GM21360 (cell line): Measurements from ENCODE around the gene POFUT2.

Source experiments
- ATAC-seq: cut with Tn5 transposase; IDR thresholded peaks from one replicate; pipeline ENCODE4 v1.9.1; 2021; ENCODE audit warnings: mild to moderate bottlenecking, moderate library complexity; ENCODE audit not compliant: unreplicated experiment

POFUT2 gene

GRCh38 chr21:45299026-45299863 is 11.6 kb upstream of the POFUT2 start:
- ATAC-seq: no peak

GRCh38 chr21:45297869-45298268 is 10.2 kb upstream of the POFUT2 start:
- ATAC-seq: no peak

- no peak for ATAC-seq
Observed at GRCh38 chr21:45297329-45297728, 9.6 kb upstream of the POFUT2 start.

GRCh38 chr21:45296638-45297037 is 8.9 kb upstream of the POFUT2 start:
- no peak for ATAC-seq

GRCh38 chr21:45295576-45296365 is 8.1 kb upstream of the POFUT2 start:
- no peak for ATAC-seq

- ATAC-seq: no peak
Observed at GRCh38 chr21:45294509-45295291, 7.0 kb upstream of the POFUT2 start.

- no peak for ATAC-seq
Observed at GRCh38 chr21:45293726-45294401, 6.2 kb upstream of the POFUT2 start.

- ATAC-seq: no peak
Observed at GRCh38 chr21:45293220-45293725, 5.6 kb upstream of the POFUT2 start.

GRCh38 chr21:45292399-45293219 is 4.9 kb upstream of the POFUT2 start:
- no peak for ATAC-seq

GRCh38 chr21:45291613-45292398 is 4.1 kb upstream of the POFUT2 start:
- no peak for ATAC-seq

- ATAC-seq: no peak
Observed at GRCh38 chr21:45290948-45291612, 3.4 kb upstream of the POFUT2 start.

- no peak for ATAC-seq
Observed at GRCh38 chr21:45289655-45290515, 2.2 kb upstream of the POFUT2 start.

- no peak for ATAC-seq
Observed at GRCh38 chr21:45289134-45289533, 1.4 kb upstream of the POFUT2 start.

- no peak for ATAC-seq
Observed at GRCh38 chr21:45288441-45288841, 746 bp upstream of the POFUT2 start.

GRCh38 chr21:45286671-45287437 is 841 bp downstream of the POFUT2 start:
- no peak for ATAC-seq

GRCh38 chr21:45285266-45285931 is 2.3 kb downstream of the POFUT2 start:
- no peak for ATAC-seq
